HG02870 (cell line): ENCODE data around the gene PTPRK.
A peak's percentile ranks its signal among the peaks of the same experiment; 100 is the strongest.

Source experiments
- ATAC-seq: cut with Tn5 transposase; IDR thresholded peaks from one replicate; pipeline ENCODE4 v1.9.1; 2021; ENCODE audit warnings: mild to moderate bottlenecking, moderate library complexity; ENCODE audit not compliant: unreplicated experiment

The PTPRK gene

GRCh38 chr6:128351255-128351514, 169.2 kb downstream of the PTPRK start:
- no peak for ATAC-seq

- no peak for ATAC-seq
Observed at GRCh38 chr6:128350416-128351254, 169.8 kb downstream of the PTPRK start.

GRCh38 chr6:128347123-128347522, 173.3 kb downstream of the PTPRK start:
- no peak for ATAC-seq

GRCh38 chr6:128346569-128346968, 173.8 kb downstream of the PTPRK start:
- no peak for ATAC-seq

GRCh38 chr6:128345278-128345677, 175.1 kb downstream of the PTPRK start:
- no peak for ATAC-seq

- ATAC-seq, result no peak
Observed at GRCh38 chr6:128343706-128344105, 176.7 kb downstream of the PTPRK start.

- no peak for ATAC-seq
Observed at GRCh38 chr6:128339635-128340450, 180.6 kb downstream of the PTPRK start.

- ATAC-seq, result no peak
Observed at GRCh38 chr6:128337619-128338018, 182.8 kb downstream of the PTPRK start.

- no peak for ATAC-seq
Observed at GRCh38 chr6:128336436-128337095, 183.8 kb downstream of the PTPRK start.

- no peak for ATAC-seq
Observed at GRCh38 chr6:128335963-128336362, 184.4 kb downstream of the PTPRK start.

- no peak for ATAC-seq
Observed at GRCh38 chr6:128333581-128334223, 186.7 kb downstream of the PTPRK start.

- ATAC-seq, result peak; percentile 93
Observed at GRCh38 chr6:128327890-128328289, 192.5 kb downstream of the PTPRK start.

GRCh38 chr6:128323011-128323410, 197.4 kb downstream of the PTPRK start:
- ATAC-seq, result no peak

GRCh38 chr6:128319946-128320345, 200.5 kb downstream of the PTPRK start:
- no peak for ATAC-seq

GRCh38 chr6:128319157-128319556, 201.2 kb downstream of the PTPRK start:
- no peak for ATAC-seq

GRCh38 chr6:128316258-128316929, 204.0 kb downstream of the PTPRK start:
- no peak for ATAC-seq

- no peak for ATAC-seq
Observed at GRCh38 chr6:128314190-128314589, 206.2 kb downstream of the PTPRK start.

- no peak for ATAC-seq
Observed at GRCh38 chr6:128311944-128312570, 208.3 kb downstream of the PTPRK start.

GRCh38 chr6:128310451-128310850, 209.9 kb downstream of the PTPRK start:
- ATAC-seq, result no peak

- no peak for ATAC-seq
Observed at GRCh38 chr6:128307671-128308070, 212.7 kb downstream of the PTPRK start.
